Measurements from ENCODE around the gene VPS37D. TPM values are rescaled to one million over a fixed set of nuclear protein-coding genes. Genes with fewer than 3 reads are reported as not detected.
"Not testable (repeated sequence)": the region's sequence is repeated elsewhere in the genome, so short reads cannot be mapped to it uniquely, and the experiment has no call there.

The VPS37D gene
- total RNA-seq, 1 experiment from 2014 or later, result 3.7 TPM

DNA sequence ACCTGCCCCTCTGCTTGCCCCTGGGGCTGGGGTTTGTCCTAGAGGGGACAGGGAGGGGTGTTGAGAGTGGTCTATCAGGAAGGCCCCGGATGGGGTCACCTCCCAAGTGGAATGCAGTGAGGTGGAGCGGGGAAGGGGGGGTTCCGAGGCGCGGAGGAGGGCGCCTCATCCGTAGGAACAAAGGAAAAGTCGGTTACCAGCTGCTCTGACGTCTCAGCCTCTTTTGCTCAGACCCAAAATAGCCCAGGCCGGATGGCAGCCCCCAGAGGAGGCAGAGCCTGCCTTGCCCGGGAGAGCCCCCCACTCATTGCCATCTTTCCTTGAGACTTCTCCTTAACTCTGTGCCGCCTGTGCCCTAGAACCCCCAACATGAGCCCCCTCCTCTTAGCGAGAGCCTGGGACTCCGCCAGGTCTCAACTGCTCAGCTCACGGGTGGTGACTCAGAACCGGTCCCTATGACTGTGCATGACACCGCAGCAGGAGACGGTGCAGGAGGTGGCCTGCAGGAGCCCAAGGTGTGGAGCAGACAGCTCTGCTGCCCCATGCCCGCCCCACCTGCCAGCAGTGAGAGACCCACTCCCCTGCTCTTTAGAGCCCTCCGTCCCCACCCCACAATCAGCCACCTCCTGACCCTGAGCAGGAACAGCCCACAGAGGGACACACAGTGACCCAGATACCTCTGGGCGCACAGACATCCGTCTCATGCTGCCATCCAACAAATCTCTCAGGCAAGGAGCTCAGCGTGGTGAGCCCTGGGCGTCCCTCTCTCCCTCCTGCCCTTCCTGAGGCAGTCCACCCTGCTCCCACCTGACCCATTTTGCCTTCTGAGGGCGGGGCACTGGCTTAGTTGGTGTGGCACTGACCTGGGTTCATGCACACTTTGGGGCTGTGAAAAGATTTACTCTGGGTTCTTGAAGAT is 38.8 kb downstream of the VPS37D start:
- peak; percentile 79 for DNase-seq (ENCODE audit: low spot score)

DNA sequence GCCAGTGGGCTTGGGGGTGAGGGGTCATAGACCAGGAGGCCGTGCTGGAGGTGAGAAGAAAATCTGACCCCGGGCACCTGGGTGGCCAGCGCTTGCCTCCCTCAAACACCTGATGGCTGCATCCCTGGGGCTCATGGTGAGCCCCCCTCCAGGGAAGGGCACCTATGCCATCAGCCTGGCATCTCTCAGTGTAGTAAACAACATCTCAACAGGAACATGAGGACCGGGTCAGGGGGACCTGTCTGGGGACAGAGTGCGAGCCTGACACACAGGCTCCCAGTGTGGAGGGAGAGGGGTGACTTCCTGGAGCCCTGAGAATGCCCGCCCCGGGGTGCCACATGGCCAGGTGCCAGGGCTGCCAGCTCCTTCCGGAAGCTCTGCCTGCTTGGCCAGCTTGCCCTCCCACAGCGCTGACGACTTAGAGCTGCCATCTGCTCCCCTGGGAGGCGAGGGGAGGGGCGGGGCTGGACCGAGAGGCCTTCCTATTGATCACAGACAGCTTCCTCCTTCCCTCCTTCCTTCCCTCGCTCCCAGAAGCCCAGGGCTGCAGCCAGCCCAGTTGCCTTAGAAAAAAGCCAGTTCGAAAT is 39.5 kb downstream of the VPS37D start:
- DNase-seq (ENCODE audit: low spot score), result peak; percentile 98

GRCh38 chr7:73708961-73709549 is 41.4 kb downstream of the VPS37D start:
- DNase-seq (ENCODE audit: low spot score), result no peak

DNA sequence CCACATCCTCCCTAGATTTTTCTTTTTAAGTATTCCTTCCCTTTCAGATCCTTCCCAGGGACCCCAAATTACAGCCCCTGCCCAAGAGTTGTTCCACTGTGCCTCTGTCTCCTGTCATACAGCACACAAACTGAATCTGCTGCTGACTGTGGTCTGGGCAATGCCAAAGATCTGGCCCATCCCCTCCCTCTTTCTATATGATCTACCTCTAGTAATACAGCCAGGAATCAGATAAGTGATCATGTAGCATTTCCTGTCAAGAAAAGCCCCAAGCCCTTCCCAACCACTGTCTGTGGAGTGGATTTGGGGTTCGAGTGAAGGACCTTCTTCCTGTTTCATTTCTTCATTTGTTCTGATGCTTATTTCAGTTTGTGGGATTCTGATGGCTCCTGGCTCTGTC is 45.1 kb downstream of the VPS37D start:
- DNase-seq (ENCODE audit: low spot score), result no peak

DNA sequence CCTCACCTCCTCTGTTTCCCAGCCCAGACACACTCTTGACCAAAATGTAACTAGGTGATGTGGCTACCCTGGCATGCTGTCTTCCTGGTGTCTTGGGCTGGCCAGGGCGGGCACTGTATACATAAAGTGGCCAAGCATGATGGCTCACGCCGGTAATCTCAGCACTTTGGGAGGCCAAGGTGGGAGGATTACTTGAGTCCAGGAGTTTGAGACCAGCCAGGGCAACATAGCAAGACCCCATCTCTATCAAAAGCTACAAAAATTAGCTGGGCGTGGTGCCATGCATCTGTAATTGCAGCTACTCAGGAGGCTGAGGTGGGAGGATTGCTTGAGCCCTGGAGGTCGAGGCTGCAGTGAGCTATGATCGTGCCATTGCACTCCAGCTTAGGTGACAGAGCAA is 45.7 kb downstream of the VPS37D start:
- DNase-seq (ENCODE audit: low spot score), result not testable (repeated sequence)

DNA sequence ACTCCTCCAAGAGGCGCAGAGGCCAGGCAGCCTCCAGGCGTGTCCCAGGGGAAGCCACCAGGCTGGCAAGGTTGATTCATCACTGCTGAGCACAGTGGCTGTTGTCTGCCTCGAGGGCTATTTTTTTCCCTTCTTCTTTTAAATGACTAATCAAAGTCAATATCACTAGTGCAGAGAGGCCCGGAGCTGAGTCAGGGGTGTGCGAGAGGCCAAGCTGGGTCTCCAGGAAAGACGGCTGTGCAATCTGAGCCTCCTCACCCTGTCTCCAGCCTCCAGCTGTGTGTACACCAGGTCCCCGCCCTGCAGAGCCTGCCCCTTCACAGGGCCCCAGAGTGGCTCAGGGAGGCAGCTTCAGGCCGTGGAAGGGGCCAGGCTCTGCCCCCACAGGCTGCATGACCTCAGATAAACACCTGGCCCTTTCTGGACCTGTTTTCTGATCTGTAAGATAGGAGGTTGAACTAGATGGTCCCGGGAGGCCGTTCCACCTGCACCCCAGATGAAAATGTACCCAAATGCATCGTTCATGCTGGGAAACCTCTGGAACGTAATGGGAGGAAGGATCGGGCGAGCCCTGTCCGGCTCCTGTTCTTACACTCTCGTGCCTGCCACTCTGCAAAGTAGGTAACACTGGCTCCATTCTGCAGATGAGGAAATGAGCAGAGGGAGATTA is 48.2 kb downstream of the VPS37D start:
- DNase-seq (ENCODE audit: low spot score), result peak; percentile 98

DNA sequence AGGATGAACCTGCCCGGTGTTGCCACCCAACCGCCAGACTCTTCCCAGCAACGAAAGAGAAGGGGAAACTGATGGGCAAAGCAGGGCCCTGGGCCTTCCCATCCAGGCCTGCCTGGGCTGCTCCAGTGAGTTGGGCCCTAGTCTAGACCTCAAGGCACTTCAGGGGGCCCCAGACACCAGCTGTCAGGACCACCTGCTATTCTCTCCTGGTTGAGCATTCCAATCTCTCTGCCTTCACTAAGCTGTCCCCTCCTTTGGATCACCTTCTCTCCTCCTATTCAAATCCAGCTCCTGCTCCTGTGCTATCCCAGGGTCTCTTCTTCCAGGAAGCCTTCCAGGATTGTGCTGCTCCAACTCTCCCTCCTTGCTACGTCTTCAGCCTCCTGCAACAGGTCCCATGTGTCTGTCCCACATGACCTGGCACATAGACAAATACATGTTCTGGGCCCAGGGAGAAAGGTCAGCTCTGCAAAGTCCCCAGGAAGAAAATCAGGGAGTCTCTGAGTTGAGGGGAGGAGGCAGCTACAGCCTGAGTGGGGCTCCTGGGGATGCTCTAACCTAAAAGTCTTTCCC is 48.8 kb downstream of the VPS37D start:
- DNase-seq (ENCODE audit: low spot score), result no peak

GRCh38 chr7:73717025-73717807 is 49.6 kb downstream of the VPS37D start:
- DNase-seq (ENCODE audit: low spot score), result no peak

- peak; percentile 86 for DNase-seq (ENCODE audit: low spot score)
These were observed 50.4 kb downstream of the VPS37D start for GRCh38 chr7:73717991-73718405.

- DNase-seq (ENCODE audit: low spot score), result no peak
These were observed 50.8 kb downstream of the VPS37D start for GRCh38 chr7:73718438-73718881.

DNA sequence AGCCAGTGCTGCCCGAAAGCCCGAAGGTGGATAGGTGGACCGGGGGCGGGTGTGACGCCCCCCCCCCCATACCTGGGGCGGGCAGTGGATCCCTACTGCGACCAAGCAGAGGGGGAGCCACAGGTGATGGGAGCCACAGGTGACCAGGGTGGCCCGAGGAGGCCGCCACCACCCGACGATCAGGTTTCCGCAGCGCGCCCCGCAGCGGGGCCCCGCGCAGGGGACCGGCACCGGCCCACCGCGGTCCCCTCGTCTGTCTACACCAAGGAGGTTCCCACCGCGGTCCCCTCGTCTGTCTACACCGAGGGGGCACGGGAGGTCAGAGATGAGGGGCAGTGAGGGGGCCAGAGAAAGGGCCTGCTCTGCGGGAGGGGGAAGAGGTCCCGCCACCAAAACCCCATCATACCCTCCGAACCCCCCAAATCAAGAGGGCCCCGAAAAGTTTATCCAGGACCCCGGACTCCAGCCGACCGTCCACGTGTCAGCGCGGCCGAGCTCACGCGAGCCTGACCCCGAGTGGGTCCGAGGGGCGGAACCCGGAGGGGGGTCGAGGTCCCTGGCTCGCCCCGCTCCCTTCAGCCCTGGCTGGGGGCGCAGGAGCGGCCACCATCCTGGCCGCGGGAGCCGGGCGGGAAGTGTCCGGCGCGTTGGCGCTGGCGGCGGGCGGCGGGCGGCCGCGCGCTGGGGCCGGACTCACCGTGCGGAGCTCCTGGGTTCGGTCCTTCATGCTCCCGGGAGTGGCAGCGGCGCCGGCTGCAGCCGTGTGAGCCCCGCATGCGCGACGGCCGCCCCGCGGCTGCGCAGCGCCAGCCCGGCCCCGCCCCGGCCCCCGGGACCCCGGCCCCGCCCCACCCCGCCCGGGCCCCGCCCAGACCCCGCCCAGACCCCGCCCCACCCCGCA is 51.5 kb downstream of the VPS37D start, which contains the start of gene STX1A:
Gene STX1A, minus strand, starts transcription at position 765 of the 901 bp plus-strand sequence. Its CDS starts 38 bp downstream, at position 727.
- peak; percentile 62 for DNase-seq (ENCODE audit: low spot score)

GRCh38 chr7:73719806-73720169 is 52.2 kb downstream of the VPS37D start:
- no peak for DNase-seq (ENCODE audit: low spot score)

DNA sequence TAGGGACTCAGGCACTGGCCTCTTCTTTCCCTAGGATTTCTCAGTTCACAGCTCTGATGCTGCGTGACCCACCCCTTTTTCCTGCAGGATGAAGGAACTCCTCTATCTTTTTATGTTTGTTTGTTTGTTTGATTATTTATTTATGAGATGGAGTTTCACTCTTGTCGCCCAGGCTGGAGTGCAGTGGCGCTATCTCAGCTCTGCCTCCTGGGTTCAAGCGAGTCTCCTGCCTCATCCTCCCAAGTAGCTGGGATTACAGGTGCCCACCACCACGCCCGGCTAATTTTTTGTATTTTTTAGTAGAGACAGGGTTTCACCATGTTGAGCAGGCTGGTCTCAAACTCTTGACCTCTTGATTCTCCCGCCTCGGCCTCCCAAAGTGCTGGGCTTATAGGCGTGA is 52.8 kb downstream of the VPS37D start:
- DNase-seq (ENCODE audit: low spot score), result not testable (repeated sequence)

DNA sequence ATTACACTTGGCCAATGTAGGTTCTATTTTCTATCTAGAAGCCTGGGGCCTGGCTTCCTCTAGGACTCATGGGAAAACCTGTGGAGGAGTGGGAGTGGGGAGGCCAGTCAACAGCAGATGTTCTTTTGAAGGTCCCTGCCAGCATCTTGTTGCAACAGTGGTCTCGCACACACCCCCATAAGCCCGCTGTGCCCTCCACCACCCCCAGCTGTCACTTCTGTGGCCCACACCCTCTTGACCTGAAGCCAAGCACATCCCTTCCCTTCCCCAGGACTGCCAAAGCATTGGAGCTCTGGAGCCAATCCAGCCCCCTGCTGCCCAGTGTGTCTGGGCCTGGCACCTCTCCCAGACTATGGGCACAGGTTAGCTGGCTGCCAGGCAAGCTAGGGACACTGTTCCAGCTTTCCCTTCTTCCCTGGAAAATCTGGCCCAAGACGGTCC is 53.8 kb downstream of the VPS37D start:
- DNase-seq (ENCODE audit: low spot score), result peak; percentile 94

Other genes with a start within 250 kb of the VPS37D start
- gene FZD9, start 234.1 kb upstream of the VPS37D start, total RNA-seq (2014; rRNA removed; shearing (Covaris generic)), result 0.06 and 0.08 TPM in 2 replicates
- gene BAZ1B, start 145.5 kb upstream of the VPS37D start, total RNA-seq (2014; rRNA removed; shearing (Covaris generic)), result 68.6 and 74.8 TPM in 2 replicates
- 19.5 and 37.4 TPM in 2 replicates for gene BCL7B, start 110.1 kb upstream of the VPS37D start, total RNA-seq (2014; rRNA removed; shearing (Covaris generic))
- gene TBL2, start 89.3 kb upstream of the VPS37D start, total RNA-seq (2014; rRNA removed; shearing (Covaris generic)), result 57.0 and 68.6 TPM in 2 replicates
- gene MLXIPL, start 43.3 kb upstream of the VPS37D start, total RNA-seq (2014; rRNA removed; shearing (Covaris generic)), result not detected in 2 replicates
- 2.0 and 2.7 TPM in 2 replicates for gene DNAJC30, start 15.6 kb downstream of the VPS37D start, total RNA-seq (2014; rRNA removed; shearing (Covaris generic))
- gene BUD23, start 15.8 kb downstream of the VPS37D start, total RNA-seq (2014; rRNA removed; shearing (Covaris generic)), result 31.9 and 80.5 TPM in 2 replicates
- gene STX1A, start 51.8 kb downstream of the VPS37D start, total RNA-seq (2014; rRNA removed; shearing (Covaris generic)), result 3.5 and 12.1 TPM in 2 replicates
- 25.8 and 37.7 TPM in 2 replicates for gene ABHD11, start 71.0 kb downstream of the VPS37D start, total RNA-seq (2014; rRNA removed; shearing (Covaris generic))
- not detected in 2 replicates for gene CLDN3, start 102.4 kb downstream of the VPS37D start, total RNA-seq (2014; rRNA removed; shearing (Covaris generic))
- 1.2 and 4.0 TPM in 2 replicates for gene CLDN4, start 163.2 kb downstream of the VPS37D start, total RNA-seq (2014; rRNA removed; shearing (Covaris generic))
- 0.48 and 3.3 TPM in 2 replicates for gene METTL27, start 174.7 kb downstream of the VPS37D start, total RNA-seq (2014; rRNA removed; shearing (Covaris generic))
- gene TMEM270, start 193.3 kb downstream of the VPS37D start, total RNA-seq (2014; rRNA removed; shearing (Covaris generic)), result 0.21 TPM in 1 of 2 replicates, not detected in the other

Data from H4 (cell line).